OCI-LY7 (cell line): Measurements from ENCODE around the gene JOSD1. TPM values are rescaled to one million over a fixed set of nuclear protein-coding genes. Genes with fewer than 3 reads are reported as not detected.

Experiments
- BruUV-seq: library from RNA; stranded (reverse); fragments of 400-500 nt; replicated peaks from 2 replicates; lab custom pipeline; 2021; lab: Mats Ljungman, UMichigan
- CTCF ChIA-PET: fragments of 300-600 bp; sonication (Branson Sonifier 250); formaldehyde crosslinking; loops from one replicate; lab custom pipeline; 2022; ENCODE audit warnings: antibody characterized with exemption; ENCODE audit not compliant: unreplicated experiment; lab: Charles Lee
- POLR2A ChIA-PET: fragments of 300-600 bp; sonication (Branson Sonifier 250); formaldehyde crosslinking; loops from one replicate; lab custom pipeline; 2022; ENCODE audit warnings: antibody characterized with exemption; lab: Charles Lee
- DNase-seq: peaks from one replicate; pipeline ENCODE4 v3.0.0-alpha.2; 2015; ENCODE audit warnings: low spot score
- H2AFZ ChIP-seq: fragments of 200-600 bp; sonication (generic), shearing (Covaris generic); 2 replicates; pipeline ENCODE4 v1.6.1; 2014; ENCODE audit warnings: mild to moderate bottlenecking, antibody characterized with exemption, low read length, moderate library complexity
- H3K27ac ChIP-seq: fragments of 200-600 bp; sonication (generic); 2 replicates; pipeline ENCODE4 v1.5.1; 2014; ENCODE audit warnings: mixed run types, low read depth, mild to moderate bottlenecking, moderate library complexity, low read length, inconsistent platforms; ENCODE audit not compliant: poor library complexity, severe bottlenecking
- H3K36me3 ChIP-seq: fragments of 200-600 bp; sonication (generic); 2 replicates; pipeline ENCODE4 v1.6.1; 2014; ENCODE audit warnings: mild to moderate bottlenecking, antibody characterized with exemption, low read length, moderate library complexity, mixed read lengths; ENCODE audit not compliant: insufficient read depth
- H3K4me1 ChIP-seq: fragments of 200-600 bp; sonication (generic); 2 replicates; pipeline ENCODE4 v1.5.1; 2014; ENCODE audit warnings: mild to moderate bottlenecking, low read length; ENCODE audit not compliant: insufficient read depth, poor library complexity, severe bottlenecking
- H3K4me2 ChIP-seq: fragments of 200-600 bp; sonication (generic); 2 replicates; pipeline ENCODE4 v1.6.1; 2014; ENCODE audit warnings: mild to moderate bottlenecking, low read length
- H3K4me3 ChIP-seq: fragments of 200-600 bp; sonication (generic); 2 replicates; pipeline ENCODE4 v1.5.1; 2014; ENCODE audit warnings: mild to moderate bottlenecking, low read depth, low read length; ENCODE audit not compliant: poor library complexity, severe bottlenecking
- H3K79me2 ChIP-seq: fragments of 200-600 bp; sonication (generic); 2 replicates; pipeline ENCODE4 v1.6.1; 2016; ENCODE audit warnings: low read depth, mild to moderate bottlenecking, low read length, moderate library complexity, mixed read lengths; ENCODE audit not compliant: insufficient read depth
- H3K9me2 ChIP-seq: fragments of 200-600 bp; sonication (generic); 2 replicates; pipeline ENCODE4 v1.6.1; 2016; ENCODE audit warnings: mild to moderate bottlenecking, low read length, mixed read lengths; ENCODE audit not compliant: insufficient read depth
- H3K9me3 ChIP-seq: fragments of 200-600 bp; sonication (generic); 2 replicates; pipeline ENCODE4 v1.6.1; 2014; ENCODE audit warnings: mild to moderate bottlenecking, mixed run types, low read length, mixed read lengths
- H4K20me1 ChIP-seq: fragments of 200-600 bp; sonication (generic); 2 replicates; pipeline ENCODE4 v1.6.1; 2014; ENCODE audit warnings: mild to moderate bottlenecking, antibody characterized with exemption, low read length, moderate library complexity, mixed read lengths; ENCODE audit not compliant: insufficient read depth
- CTCF ChIP-seq: fragments of 200-600 bp; sonication (generic); conservative IDR thresholded peaks from 2 replicates; pipeline ENCODE4 v1.5.1; 2014; ENCODE audit warnings: mild to moderate bottlenecking, antibody characterized with exemption, low read length, moderate library complexity, mixed read lengths
- EZH2phosphoT487 ChIP-seq: fragments of 200-600 bp; sonication (generic); IDR thresholded peaks from 2 replicates; pipeline ENCODE4 v1.6.1; 2018; ENCODE audit warnings: low read depth, borderline replicate concordance, mild to moderate bottlenecking, mixed run types, antibody characterized with exemption, low read length, moderate library complexity, mixed read lengths
- intact Hi-C: fragments of 100-400 bp; cut with micrococcal nuclease; formaldehyde crosslinking; loops from one replicate; pipeline ENCODE4 v1.10.0; 2022; ENCODE audit not compliant: unreplicated experiment
- total RNA-seq, 2 experiments: library from RNA; depleted of rRNA in 1 of 2; stranded (reverse); fragments of >200 nt in 1 of 2; shearing (Covaris generic) in 1 of 2; gene quantifications; 2 replicates each; pipeline ENCODE4 v1.2.3, GENCODE V29; 2014 to 2022

JOSD1 gene
- total RNA-seq, 2 experiments from 2014 or later = 50.4 to 56.3 TPM

GRCh38 chr22:38730411-38730871 lies 29.7 kb upstream of the JOSD1 start:
- CTCF ChIA-PET = no interaction called here
- Histone ChIP-seq H3K36me3 (peaks cover 86% of the 10 kb centered on the region), H2AFZ (no peak overlapping the region), H3K79me2 (no peaks in the 10 kb centered on the region), H3K9me3 (no peaks in the 10 kb centered on the region), H3K4me1 (no peaks in the 10 kb centered on the region), H3K4me3 (no peak overlapping the region), H4K20me1 (no peaks in the 10 kb centered on the region), H3K27ac (no peak overlapping the region), H3K4me2 (no peak overlapping the region), H3K9me2 (no peaks in the 10 kb centered on the region)
- POLR2A ChIA-PET = no interaction called here
- DNase-seq = no peak
- BruUV-seq = no TSS peak
- intact Hi-C loops = no loop called here
- no peak for TF ChIP-seq EZH2phosphoT487
- TF ChIP-seq CTCF = no peak

DNA sequence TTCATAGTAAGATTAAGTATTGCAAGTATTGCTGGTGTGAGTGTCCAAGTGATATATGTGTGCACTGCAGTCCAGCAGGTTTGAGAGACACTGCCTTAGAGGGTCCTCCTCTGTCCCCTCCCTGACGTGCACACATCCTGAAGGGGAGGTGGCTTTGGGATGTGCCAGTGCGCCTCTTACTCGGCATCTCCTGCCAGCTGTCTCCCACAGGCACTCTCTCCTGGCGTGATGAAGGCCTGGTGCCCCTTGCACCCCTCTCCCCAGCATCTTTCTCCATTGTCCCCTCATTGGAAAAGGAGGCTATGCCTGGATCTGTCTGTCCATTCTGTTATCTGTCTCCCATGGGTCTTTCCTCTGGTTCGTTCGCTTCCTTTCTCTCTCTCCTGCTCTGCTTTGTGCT lies 29.2 kb upstream of the JOSD1 start:
- Histone ChIP-seq H3K9me2 (no peaks in the 10 kb centered on the region), H4K20me1 (no peaks in the 10 kb centered on the region), H3K4me1 (no peaks in the 10 kb centered on the region), H3K4me2 (no peak overlapping the region), H3K27ac (no peak overlapping the region), H2AFZ (no peak overlapping the region), H3K36me3 (peaks cover 85% of the 10 kb centered on the region), H3K9me3 (no peaks in the 10 kb centered on the region), H3K79me2 (no peaks in the 10 kb centered on the region), H3K4me3 (no peak overlapping the region)
- ChIA-PET CTCF (no interaction called here), POLR2A (no interaction called here)
- DNase-seq = no peak
- no TSS peak for BruUV-seq
- intact Hi-C loops = no loop called here
- TF ChIP-seq EZH2phosphoT487 = no peak

GRCh38 chr22:38728871-38729796 lies 28.4 kb upstream of the JOSD1 start:
- no TSS peak for BruUV-seq
- no peak overlapping the region for H2AFZ ChIP-seq
- no peak overlapping the region for H3K4me3 ChIP-seq
- H3K36me3 ChIP-seq = peaks cover 88% of the 10 kb centered on the region
- H3K79me2 ChIP-seq = no peaks in the 10 kb centered on the region
- no peaks in the 10 kb centered on the region for H3K9me3 ChIP-seq
- no peak overlapping the region for H3K27ac ChIP-seq
- no peak for DNase-seq
- ChIA-PET CTCF (no interaction called here), POLR2A (no interaction called here)
- H4K20me1 ChIP-seq = no peaks in the 10 kb centered on the region
- H3K4me2 ChIP-seq = no peak overlapping the region
- no peak for TF ChIP-seq EZH2phosphoT487
- no peak for TF ChIP-seq CTCF
- intact Hi-C loops = no loop called here
- H3K4me1 ChIP-seq = no peaks in the 10 kb centered on the region
- H3K9me2 ChIP-seq = no peaks in the 10 kb centered on the region
